T-cell (primary cell): Measurements from ENCODE around the gene UVSSA. TPM values are rescaled to one million over a fixed set of nuclear protein-coding genes. Genes with fewer than 3 reads are reported as not detected.

Experiments
- ATAC-seq, 4 experiments: fragments of 200-7000 bp in 3 of 4; fragments of 150-1000 bp in 1 of 4; cut with Tn5 transposase; replicated peaks in 1 of 4; 1 replicate in 3 of 4; 2 replicates in 1 of 4; pipeline ENCODE4 v1.10.0; 2021; ENCODE audit warnings: moderate library complexity in 3 of 4, mild to moderate bottlenecking in 2 of 4, moderate number of reproducible peaks in 1 of 4
- CTCF ChIA-PET, 2 donors: fragments of 300-600 bp; sonication (Branson Sonifier 250); formaldehyde crosslinking; loops; one replicate each; lab custom pipeline; 2022; ENCODE audit warnings: antibody characterized with exemption in 2 of 2; lab: Charles Lee
- POLR2A ChIA-PET, 2 donors: fragments of 300-600 bp; sonication (Branson Sonifier 250); formaldehyde crosslinking; loops; one replicate each; lab custom pipeline; 2022; ENCODE audit warnings: antibody characterized with exemption in 2 of 2; lab: Charles Lee
- DNase-seq, 35 experiments: peaks; one replicate each; pipeline versions ENCODE4 v3.0.0 to v3.0.0-alpha.2; 2013 to 2023
- H3K27ac ChIP-seq: one replicate; pipeline ENCODE4 v1.5.1; 2013; ENCODE audit warnings: low read length
- H3K27me3 ChIP-seq, 2 experiments: replicated peaks in 1 of 2; 1 replicate in 1 of 2; 2 replicates in 1 of 2; pipeline versions ENCODE4 v1.6.1 to v1.7.0; 2013; ENCODE audit warnings: low read length in 1 of 2, mixed read lengths in 1 of 2; ENCODE audit not compliant: control insufficient read depth in 2 of 2, insufficient read depth in 2 of 2; ENCODE audit errors: extremely low read depth in 1 of 2
- H3K36me3 ChIP-seq, 2 donors: 1 replicate in 1 of 2; 2 replicates in 1 of 2; pipeline versions ENCODE4 v1.6.1 to v1.7.0; 2013; ENCODE audit warnings: low read length in 1 of 2; ENCODE audit not compliant: control insufficient read depth in 2 of 2, insufficient read depth in 1 of 2; ENCODE audit errors: extremely low read depth in 1 of 2
- H3K4me1 ChIP-seq, 2 experiments: 1 replicate in 1 of 2; 2 replicates in 1 of 2; pipeline versions ENCODE4 v1.6.1 to v1.7.0; 2013; ENCODE audit warnings: low read length in 2 of 2, mixed read lengths in 1 of 2; ENCODE audit not compliant: insufficient read depth in 2 of 2, control insufficient read depth in 1 of 2; ENCODE audit errors: extremely low read depth in 1 of 2
- H3K4me3 ChIP-seq, 2 donors: 1 replicate in 1 of 2; 2 replicates in 1 of 2; pipeline versions ENCODE4 v1.5.1 to v1.7.0; 2013; ENCODE audit warnings: mild to moderate bottlenecking in 2 of 2, low read length in 1 of 2, moderate library complexity in 1 of 2; ENCODE audit not compliant: control insufficient read depth in 1 of 2; ENCODE audit errors: extremely low read depth in 1 of 2
- H3K9me3 ChIP-seq: 2 replicates; pipeline ENCODE4 v1.7.0; 2013
- H3K27ac Mint-ChIP-seq, 2 donors: one replicate each; pipeline ENCODE4 v1.8.0; 2020 to 2021; ENCODE audit warnings: mild to moderate bottlenecking in 2 of 2, mixed read lengths in 2 of 2
- H3K27me3 Mint-ChIP-seq, 2 donors: one replicate each; pipeline ENCODE4 v1.8.0; 2021 to 2022; ENCODE audit warnings: mixed read lengths in 2 of 2
- H3K36me3 Mint-ChIP-seq: one replicate; pipeline ENCODE4 v1.8.0; 2021; ENCODE audit warnings: mixed read lengths
- H3K4me1 Mint-ChIP-seq, 3 donors: one replicate each; pipeline ENCODE4 v1.8.0; 2020 to 2022; ENCODE audit warnings: mixed read lengths in 3 of 3, mild to moderate bottlenecking in 1 of 3
- H3K4me3 Mint-ChIP-seq, 3 donors: one replicate each; pipeline ENCODE4 v1.8.0; 2020 to 2022; ENCODE audit warnings: mild to moderate bottlenecking in 3 of 3, mixed read lengths in 3 of 3, moderate library complexity in 3 of 3
- H3K9me3 Mint-ChIP-seq, 3 donors: one replicate each; pipeline ENCODE4 v1.8.0; 2020 to 2022; ENCODE audit warnings: mixed read lengths in 3 of 3
- WGBS: methylation state at CpG from one replicate; pipeline ENCODE4 v1.1.5; 2013; ENCODE audit warnings: missing lambda C conversion rate; ENCODE audit not compliant: insufficient coverage; 5-methylcytosine and 5-hydroxymethylcytosine counted together
- total RNA-seq, 35 experiments: library from RNA in 6 of 35; stranded (reverse) in 6 of 35; fragments of 120-200 nt in 1 of 35; gene quantifications; one replicate each; pipeline versions ENCODE4 v1.2.1 to v1.2.4 and lab custom pipeline; 2013 to 2026

Gene UVSSA
- total RNA-seq, 5 donors from 2014 or later (not counting 1 experiment from before 2014, with no cell fraction given) = 39.9 to 53.7 (median 42.7) TPM

- Histone ChIP-seq H3K4me3 (no peak overlapping the region), H3K27me3 (no peaks in the 10 kb centered on the region), H3K27ac (no peak overlapping the region), H3K9me3 (no peaks in the 10 kb centered on the region), H3K36me3 (peaks cover 2 to 19% of the 10 kb centered on the region in 2 donors), H3K4me1 (no peaks in the 10 kb centered on the region)
- Mint-ChIP-seq H3K4me1 (no peaks in the 10 kb centered on the region), H3K9me3 (no peaks in the 10 kb centered on the region), H3K27ac (no peak overlapping the region), H3K27me3 (no peaks in the 10 kb centered on the region), H3K4me3 (no peak overlapping the region), H3K36me3 (peaks cover 6% of the 10 kb centered on the region)
- DNase-seq = no peak
- POLR2A ChIA-PET = no interaction called here
- CTCF ChIA-PET = no interaction called here
- no peak for ATAC-seq
- WGBS = 97% methylated on average over 7 of the region's 11 CpGs
Measured at GRCh38 chr4:1363513-1363912, 16.5 kb downstream of the UVSSA start.

- ATAC-seq (no peak), DNase-seq (no peak)
- Mint-ChIP-seq H3K4me1 (no peaks in the 10 kb centered on the region), H3K9me3 (no peaks in the 10 kb centered on the region), H3K27me3 (no peaks in the 10 kb centered on the region), H3K27ac (no peak overlapping the region), H3K36me3 (peaks cover under 1% of the 10 kb centered on the region), H3K4me3 (no peak overlapping the region)
- H3K4me1 ChIP-seq = no peaks in the 10 kb centered on the region
- H3K27me3 ChIP-seq = no peaks in the 10 kb centered on the region
- H3K36me3 ChIP-seq = peaks cover 2 to 16% of the 10 kb centered on the region in 2 donors
- POLR2A ChIA-PET = no interaction called here
- H3K4me3 ChIP-seq = no peak overlapping the region
- CTCF ChIA-PET = no interaction called here
- no peaks in the 10 kb centered on the region for H3K9me3 ChIP-seq
- H3K27ac ChIP-seq = no peak overlapping the region
- 87% methylated on average over 11 of the region's 18 CpGs for WGBS
Measured at GRCh38 chr4:1364217-1364616, 17.2 kb downstream of the UVSSA start.

- Mint-ChIP-seq H3K9me3 (no peaks in the 10 kb centered on the region), H3K36me3 (peaks cover 4% of the 10 kb centered on the region), H3K4me1 (no peaks in the 10 kb centered on the region), H3K27ac (no peak overlapping the region), H3K4me3 (no peak overlapping the region), H3K27me3 (no peaks in the 10 kb centered on the region)
- WGBS = 93% methylated on average over 13 of the region's 13 CpGs
- H3K36me3 ChIP-seq = peaks cover 2 to 16% of the 10 kb centered on the region in 2 donors
- no peaks in the 10 kb centered on the region for H3K27me3 ChIP-seq
- H3K27ac ChIP-seq = no peak overlapping the region
- ChIA-PET POLR2A (no interaction called here), CTCF (no interaction called here)
- H3K9me3 ChIP-seq = no peaks in the 10 kb centered on the region
- no peak for ATAC-seq
- no peak overlapping the region for H3K4me3 ChIP-seq
- no peaks in the 10 kb centered on the region for H3K4me1 ChIP-seq
- DNase-seq = no peak
Measured at GRCh38 chr4:1364748-1365147, 17.7 kb downstream of the UVSSA start.

GRCh38 chr4:1365271-1366178, 18.5 kb downstream of the UVSSA start:
- Histone ChIP-seq H3K36me3 (peaks cover 0 to 16% of the 10 kb centered on the region in 2 donors), H3K27me3 (no peaks in the 10 kb centered on the region), H3K27ac (no peak overlapping the region), H3K9me3 (no peaks in the 10 kb centered on the region), H3K4me1 (no peaks in the 10 kb centered on the region), H3K4me3 (no peak overlapping the region)
- H3K27ac Mint-ChIP-seq = no peak overlapping the region
- DNase-seq = no peak
- H3K9me3 Mint-ChIP-seq = no peaks in the 10 kb centered on the region
- 79% methylated on average over 8 of the region's 25 CpGs for WGBS
- no peaks in the 10 kb centered on the region for H3K27me3 Mint-ChIP-seq
- no peak for ATAC-seq
- POLR2A ChIA-PET = no interaction called here
- H3K4me1 Mint-ChIP-seq = no peaks in the 10 kb centered on the region
- peaks cover 4% of the 10 kb centered on the region for H3K36me3 Mint-ChIP-seq
- H3K4me3 Mint-ChIP-seq = no peak overlapping the region
- CTCF ChIA-PET = no interaction called here

- no peak overlapping the region for H3K4me3 ChIP-seq
- Mint-ChIP-seq H3K4me1 (no peaks in the 10 kb centered on the region), H3K36me3 (peaks cover 12% of the 10 kb centered on the region), H3K9me3 (no peaks in the 10 kb centered on the region), H3K27me3 (no peaks in the 10 kb centered on the region), H3K4me3 (no peak overlapping the region), H3K27ac (no peak overlapping the region)
- H3K9me3 ChIP-seq = no peaks in the 10 kb centered on the region
- 93% methylated on average over 32 of the region's 35 CpGs for WGBS
- H3K27me3 ChIP-seq = no peaks in the 10 kb centered on the region
- H3K36me3 ChIP-seq = peaks cover 2 to 20% of the 10 kb centered on the region in 2 donors
- ATAC-seq = no peak
- no peaks in the 10 kb centered on the region for H3K4me1 ChIP-seq
- H3K27ac ChIP-seq = no peak overlapping the region
- ChIA-PET POLR2A (no interaction called here), CTCF (no interaction called here)
- no peak for DNase-seq
Measured at GRCh38 chr4:1366371-1367229, 19.6 kb downstream of the UVSSA start.

- no peak overlapping the region for H3K4me3 ChIP-seq
- POLR2A ChIA-PET = no interaction called here
- Mint-ChIP-seq H3K36me3 (peaks cover 19% of the 10 kb centered on the region), H3K27me3 (no peaks in the 10 kb centered on the region), H3K4me1 (no peaks in the 10 kb centered on the region), H3K9me3 (no peaks in the 10 kb centered on the region), H3K4me3 (no peak overlapping the region), H3K27ac (no peak overlapping the region)
- H3K36me3 ChIP-seq = peaks cover 5 to 27% of the 10 kb centered on the region in 2 donors
- no peak overlapping the region for H3K27ac ChIP-seq
- ATAC-seq (no peak), DNase-seq (no peak)
- no peaks in the 10 kb centered on the region for H3K4me1 ChIP-seq
- H3K9me3 ChIP-seq = no peaks in the 10 kb centered on the region
- WGBS = 97% methylated on average over 16 of the region's 17 CpGs
- H3K27me3 ChIP-seq = no peaks in the 10 kb centered on the region
- CTCF ChIA-PET = no interaction called here
Measured at GRCh38 chr4:1367230-1367935, 20.4 kb downstream of the UVSSA start.
